ENCODE results near the gene SLN.

Gene SLN

DNA sequence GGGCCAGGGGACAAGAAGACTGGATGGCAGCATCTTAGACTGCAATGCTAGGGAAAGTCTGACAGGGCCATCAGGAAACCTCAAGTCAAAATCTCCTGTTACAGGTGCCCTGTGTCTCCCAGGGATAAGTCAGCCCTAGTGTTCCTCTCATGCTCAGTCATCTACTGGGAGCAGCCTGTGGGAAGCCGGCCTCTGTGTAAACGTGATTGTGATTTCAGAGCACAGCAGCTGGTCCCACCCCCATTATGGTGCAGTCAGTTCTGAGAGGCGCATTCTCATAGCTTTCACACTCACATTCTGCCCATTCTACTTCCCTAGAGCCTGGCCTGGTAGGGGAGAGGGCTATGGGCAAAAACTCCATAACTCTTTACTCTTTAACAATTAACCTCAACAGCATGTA lies 7.2 kb upstream of the SLN start:
- DNase-seq = no peak

DNA sequence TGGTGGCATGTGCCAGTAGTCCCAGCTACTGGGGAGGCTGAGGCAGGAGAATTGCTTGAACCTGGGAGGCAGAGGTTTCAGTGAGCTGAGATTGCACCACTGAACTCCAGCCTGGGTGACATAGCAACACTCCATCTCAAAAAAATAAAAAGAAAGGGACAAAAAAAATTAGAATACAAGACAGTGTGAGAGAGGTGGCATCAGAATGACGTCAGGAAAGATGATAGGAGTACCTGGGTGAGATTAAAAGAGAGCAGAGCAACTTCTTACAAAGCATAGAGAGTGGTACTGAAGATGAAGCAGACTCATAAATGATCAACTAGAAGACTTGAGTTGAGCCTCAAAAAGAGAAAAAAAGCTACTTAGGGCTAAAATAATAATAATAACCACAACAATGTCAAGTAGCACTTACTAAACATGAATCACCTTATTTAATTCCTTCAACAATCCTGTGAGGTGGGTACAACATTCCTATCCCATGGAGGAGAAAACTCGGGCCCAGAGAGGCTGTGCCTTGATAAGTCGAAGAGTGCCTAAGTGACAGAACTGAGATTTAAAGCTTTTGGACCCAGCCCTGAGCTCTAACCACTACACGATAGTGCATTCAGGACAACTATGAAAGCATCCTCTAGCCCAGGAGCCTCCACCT lies 5.2 kb upstream of the SLN start:
- DNase-seq = no peak

DNA sequence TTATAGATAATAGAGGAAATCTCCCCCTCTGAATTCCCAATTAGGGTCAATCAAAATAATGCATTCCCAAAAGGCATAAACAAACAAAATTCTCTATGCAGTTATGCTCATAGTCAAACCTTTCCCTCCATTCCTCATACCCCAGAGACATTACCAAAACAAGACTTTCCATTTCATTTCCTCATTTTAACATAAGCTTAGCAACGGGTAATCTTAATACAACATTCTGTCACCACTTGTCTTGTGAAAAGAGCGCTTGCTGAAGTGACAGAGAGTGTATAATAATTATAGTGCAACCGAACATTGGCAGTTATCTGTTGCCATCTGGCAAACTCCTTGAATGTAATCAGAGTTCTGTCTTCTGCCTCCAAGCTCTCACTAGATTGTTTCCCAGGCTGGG lies 1.2 kb upstream of the SLN start:
- no peak for DNase-seq

DNA sequence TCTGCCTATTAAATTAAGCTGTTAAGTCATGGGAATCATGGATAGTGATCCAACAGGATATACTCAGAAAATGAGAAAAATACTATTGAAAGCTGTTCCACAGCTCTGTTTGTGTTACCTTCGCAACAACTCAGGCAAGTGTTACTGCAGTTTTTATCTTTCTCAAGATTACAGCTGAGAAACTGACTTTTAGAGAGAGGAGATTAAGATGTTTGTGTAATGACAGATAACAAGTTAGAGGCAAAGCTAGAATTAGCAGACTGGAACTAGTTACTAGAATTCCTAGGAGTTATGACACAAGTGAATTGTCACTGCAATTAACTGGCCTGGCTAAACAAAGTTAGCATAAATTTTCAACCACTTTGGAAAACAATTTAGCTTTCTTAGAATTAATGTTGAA lies 1.6 kb downstream of the SLN start:
- DNase-seq = no peak

DNA sequence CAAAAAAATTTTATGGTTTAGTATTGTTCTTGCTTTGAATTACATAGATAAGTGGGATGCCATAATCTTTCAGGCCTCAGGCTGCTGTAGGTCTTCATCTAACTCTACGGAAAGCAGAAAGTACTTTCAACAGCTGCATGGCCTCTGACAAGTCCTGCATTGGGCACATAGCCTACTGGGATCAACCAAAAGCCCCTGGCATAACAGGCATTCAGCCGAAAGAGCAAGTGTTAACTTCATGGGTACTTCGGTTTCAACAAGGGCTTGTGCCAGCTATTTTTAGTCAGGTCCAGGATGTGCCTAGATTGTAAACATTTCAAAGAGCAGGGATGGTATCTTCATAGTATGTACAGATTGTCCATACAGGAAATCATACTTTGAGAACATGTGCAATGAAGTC lies 3.1 kb downstream of the SLN start:
- no peak for DNase-seq

DNA sequence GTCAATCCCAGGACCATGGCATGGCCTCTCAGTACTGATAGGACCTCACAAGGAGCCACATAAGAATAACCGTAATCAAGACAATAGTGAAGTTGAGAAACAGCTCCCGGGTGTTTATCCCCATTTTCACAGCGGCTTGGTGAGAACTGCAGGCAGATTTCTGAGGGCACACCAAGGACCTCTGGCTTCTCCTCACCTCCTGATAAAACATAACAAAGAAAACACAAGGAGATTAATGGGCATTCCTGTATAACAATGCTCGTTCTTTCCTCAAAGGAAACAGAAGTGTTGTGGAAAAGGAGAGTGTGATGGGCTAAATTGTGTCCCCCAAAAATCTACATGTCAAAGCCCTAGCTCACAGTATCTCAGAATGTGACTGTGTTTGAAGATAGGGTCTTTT lies 4.0 kb downstream of the SLN start:
- no peak for DNase-seq

DNA sequence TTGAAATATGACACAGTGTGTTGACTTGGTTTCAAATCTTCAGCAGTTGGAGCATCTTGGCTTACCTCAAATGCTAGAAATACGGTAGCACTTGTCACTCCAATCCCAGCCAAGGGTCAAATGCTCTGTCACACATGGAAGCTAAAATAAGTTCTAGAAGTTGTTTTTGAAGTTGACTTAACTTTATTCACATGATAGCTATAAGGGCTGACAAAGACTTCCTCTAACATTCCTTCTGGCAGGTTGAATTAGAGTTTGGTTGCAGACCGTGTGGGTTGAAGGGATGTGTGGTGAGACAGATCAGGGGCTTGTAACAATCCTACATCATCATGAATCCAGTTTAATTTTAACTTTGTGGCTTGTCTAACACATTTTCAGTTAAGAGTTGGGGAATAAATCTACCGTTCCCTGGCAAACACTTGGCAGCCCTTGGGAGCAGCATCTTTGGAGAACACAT lies 4.6 kb downstream of the SLN start:
- no peak for DNase-seq

DNA sequence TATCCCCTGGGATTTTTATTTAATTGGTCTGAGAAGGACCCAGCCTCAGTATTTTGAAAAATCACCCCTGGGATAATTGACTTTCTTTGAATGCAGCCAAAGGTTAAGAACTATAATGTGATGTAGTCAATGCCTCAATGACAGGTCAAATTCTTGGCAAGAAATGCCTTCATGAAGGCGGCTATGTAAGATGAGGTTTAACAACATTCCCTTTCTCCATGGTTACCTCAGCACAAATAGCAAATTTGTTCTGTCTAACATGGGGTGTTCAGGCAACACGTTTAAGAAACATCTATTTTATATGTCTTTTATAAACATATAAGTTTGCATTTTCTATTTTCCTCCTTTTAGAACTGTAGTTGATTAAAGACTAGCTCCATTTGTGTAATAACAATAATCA lies 5.3 kb downstream of the SLN start:
- DNase-seq = no peak

DNA sequence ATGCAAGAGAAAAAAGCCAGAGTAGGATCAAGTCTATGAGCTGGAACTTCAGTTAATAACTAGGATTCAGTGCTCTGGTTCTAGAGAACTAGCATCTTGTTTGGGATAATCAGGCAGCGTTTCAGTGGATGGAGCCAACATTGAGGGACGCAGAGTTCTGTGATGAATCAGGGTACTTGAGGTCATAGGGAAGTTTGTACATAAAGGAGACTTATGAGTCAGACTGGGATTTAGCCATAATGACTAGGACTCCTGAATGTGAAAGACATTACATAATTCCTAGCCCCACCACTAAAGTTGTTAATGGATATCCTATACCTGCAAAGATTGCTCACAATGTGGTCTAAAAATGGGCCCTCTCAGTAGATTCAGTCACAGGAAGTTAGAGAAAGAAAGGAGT lies 6.8 kb downstream of the SLN start:
- peak; percentile 84 for DNase-seq

DNA sequence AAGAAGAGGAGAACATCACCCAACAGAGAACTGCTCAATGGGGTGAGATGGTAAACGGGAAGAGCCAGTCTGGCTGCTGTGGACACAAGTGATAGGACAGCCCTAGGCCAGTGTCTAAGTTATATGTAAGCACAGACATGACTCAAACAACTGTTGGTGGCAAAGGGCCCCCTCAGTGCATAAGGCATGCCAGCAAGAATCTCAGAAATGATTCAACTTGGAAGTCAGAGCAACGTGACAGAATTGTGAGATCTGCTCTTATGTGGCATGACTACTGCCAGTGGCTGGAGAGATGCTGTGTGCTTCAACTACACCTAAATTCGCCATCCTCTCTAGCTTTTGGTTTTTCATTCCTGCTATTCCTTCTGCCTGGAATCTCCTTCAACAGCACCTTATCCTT lies 7.4 kb downstream of the SLN start:
- DNase-seq = peak; percentile 75

DNA sequence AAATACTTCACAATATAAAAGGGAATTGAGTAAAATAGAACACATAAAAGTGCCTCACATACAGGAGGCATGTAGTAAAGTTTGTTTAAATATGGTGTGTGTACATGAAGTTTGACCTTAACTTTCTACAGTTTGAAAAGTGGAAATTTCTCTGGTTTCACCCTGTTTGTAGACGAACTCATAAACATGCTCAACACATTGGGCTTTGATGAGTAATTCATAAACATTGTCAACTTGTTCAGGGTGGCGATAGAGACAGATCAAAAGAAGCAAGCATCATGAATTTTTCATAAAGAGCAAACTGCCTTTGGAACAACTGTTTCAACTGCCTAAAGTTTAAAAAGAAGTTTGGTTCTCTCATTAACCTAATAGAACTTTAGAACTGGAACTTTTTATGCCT lies 9.1 kb downstream of the SLN start:
- peak; percentile 12 for DNase-seq

DNA sequence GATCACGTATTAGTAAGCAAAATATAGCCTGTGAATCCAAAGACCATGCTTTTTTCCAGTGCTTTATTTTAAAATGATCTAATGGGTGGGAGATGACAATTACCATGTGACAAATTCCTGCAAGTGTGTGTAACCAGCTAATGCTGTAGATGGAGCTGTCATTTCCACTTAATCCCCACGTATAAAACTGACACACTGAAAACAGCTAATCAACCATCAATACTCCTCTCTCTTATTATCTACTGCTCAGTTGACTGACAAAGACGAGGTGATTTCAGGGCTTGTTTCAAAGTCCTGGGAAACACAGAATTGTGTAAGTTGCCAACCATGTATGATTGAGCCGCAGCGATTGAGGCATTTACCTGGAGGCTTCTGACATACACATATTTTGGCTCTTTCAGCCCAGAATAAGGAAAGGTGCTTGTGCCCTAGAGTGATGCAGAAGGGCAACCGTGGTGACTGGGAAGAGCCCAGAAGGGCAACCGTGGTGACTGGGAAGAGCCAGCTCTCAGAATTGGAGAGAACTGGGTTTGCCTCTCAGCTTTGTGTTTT lies 9.7 kb downstream of the SLN start:
- DNase-seq = no peak

DNA sequence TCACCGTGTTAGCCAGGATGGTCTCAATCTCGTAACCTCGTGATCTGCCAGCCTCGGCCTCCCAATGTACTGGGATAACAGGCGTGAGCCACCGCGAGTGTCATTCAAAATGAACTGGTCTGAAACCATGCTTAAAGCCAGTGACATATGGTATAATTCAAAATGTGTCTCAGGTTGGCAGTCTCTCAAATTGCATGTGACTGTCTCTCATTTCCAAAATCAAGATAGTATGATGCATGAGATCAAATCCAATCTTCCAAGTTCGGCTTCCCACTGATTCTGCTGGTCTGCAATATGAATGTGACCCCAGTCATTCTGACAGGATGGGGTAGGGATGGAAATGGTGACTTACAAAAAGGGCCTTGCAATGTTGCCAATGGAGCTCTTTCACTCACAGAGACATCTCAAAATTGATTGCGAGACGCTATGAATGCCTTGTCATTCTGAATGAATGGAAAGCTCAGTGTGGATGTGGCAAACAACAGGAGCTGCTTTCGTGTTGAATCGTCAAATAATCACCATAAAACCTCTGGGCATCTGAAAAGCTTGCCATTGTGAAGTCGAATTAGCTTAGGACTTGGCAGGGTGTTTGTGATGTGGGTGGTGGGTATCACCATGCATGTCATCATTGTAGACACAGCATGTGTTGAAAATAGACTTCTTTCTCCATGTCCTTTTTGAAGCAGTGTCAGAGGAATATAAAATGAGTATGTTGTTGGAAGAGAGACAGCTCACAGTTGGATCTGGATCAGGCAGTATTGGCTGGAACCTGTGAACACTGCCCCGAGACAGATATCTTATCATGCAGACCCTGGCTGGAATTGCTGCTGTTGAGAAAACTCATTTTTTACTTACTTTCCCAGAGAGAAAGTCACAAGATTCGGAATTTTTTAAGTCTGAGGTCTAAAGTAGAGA lies 12.2 kb downstream of the SLN start:
- no peak for DNase-seq

DNA sequence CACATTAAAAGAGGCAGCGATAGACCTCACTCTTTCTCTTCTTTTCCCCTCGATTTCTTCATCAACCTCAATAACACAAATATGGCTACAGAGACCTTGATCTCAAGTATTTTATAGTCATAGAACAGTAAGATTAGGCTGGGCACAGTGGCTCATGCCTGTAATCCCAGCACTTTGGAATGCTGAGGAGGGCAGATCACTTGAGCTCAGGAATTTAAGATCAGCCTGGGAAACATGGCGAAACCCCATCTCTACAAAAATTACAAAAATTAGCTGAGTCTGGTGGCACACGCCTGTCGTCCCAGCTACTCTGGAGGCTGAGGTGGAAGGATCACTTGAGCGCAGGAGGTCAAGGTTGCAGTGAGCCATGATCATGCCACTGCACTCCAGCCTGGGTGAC lies 14.6 kb downstream of the SLN start:
- no peak for DNase-seq

DNA sequence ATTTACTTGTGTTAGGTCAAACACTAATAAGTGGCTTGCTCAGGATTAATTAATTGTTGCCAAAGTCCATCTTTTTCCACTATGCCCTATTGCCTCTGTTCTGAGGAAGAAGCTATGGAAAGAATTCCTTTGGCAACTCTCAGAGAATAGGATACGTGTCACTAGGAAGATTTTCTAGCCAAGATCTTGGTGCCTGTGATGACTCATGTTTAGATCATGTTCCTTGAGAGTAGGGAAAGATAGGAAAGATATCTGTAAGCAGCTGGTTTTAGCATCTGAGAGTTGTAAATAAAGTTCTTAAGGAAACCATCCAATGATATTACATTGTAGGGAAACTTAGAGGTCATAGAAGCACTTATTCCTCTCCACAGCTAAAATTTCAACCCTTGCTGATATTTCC lies 15.7 kb downstream of the SLN start:
- DNase-seq = peak; percentile 94

DNA sequence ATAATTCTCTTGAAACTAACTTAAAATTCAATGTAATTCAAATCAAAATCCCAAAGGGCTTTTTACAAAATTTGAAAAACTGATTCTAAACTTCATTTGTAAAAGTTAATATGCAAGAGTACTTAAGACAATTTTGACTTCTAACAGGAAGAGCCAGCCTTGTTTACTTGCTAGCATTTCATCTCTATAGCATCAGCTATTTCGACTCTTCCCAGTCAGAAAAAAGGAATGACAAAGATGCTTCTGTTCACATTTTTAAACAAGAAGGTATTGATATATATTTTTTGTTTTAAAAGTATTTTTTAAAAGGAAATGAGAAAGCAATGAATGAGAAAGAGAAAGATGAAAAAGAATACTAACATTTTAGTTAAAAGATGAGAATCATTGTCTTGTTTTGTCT lies 16.4 kb downstream of the SLN start:
- peak; percentile 53 for DNase-seq

DNA sequence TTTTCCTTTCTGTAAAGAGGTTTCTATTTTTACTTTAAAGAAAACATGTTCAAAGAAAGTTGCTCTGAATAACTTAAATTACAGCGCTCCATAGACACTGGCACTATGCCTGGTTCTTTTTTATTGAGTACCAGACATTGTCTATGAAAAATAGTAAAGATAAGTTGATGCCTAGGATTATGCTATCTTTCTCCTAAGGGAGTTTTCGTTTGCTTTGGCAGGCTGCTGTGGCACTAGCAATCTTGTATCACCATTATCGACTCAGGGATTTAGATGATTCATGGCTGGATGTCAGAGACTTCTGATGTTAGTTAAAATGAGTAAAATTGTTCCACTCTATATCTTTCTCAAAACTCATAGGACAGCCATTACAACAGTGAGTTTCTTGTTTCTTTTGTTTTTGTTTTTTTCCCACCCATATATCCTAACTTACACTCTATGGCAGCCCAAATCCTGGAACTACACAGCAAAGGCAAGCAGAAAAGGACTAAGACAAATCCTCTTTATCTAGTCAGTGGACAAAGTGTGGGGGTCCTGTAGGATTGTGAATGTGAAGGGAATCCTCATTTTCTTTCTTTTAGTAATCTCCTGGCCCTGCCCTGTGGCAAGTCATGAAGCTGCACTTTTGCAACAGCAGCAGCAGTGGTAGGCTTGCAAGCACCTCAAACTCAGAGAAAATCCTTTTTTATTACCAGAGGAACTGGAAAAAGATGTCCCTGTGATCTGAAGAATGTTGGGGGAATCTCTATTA lies 20.7 kb downstream of the SLN start:
- peak; percentile 25 for DNase-seq

DNA sequence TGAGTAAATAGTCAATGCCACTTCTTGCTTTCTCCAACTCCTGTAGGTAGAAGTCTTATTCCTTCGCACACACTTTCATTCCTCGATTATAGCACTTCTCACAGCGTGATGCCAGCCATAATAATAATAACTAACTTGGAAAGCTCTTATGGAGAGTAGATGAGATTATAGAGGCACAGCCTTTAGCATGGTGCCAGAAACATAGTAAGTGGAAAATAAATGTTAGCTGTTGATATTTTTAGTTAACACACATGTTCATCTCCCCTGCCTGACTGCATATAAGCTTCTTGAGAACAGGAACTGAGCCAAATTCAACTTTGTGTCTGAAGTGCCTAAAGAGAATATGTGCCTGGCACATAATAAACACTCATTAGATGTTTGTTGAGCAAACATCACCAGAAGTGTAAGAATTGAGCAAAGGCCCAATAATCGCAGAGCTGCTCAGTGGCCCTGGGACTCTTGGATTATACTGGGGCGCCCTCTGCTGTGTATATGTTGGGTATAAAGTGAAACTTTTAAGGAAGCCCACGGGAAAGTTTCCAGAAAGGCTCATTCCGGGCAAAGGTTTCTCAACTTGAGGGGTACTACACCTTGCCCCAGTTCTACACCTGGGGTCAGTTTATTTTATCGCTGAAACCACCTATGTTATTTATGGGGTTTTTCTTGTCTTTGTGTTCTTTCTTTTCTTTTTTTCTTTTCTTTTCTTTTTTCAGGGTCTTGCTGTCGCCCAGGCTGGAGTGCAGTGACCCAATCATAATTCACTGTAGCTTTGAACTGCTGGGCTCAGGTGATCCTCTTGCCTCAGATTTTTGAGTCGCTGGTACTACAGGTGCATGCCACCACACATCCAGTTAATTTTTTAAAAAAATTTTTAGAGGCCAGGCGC lies 22.3 kb downstream of the SLN start:
- peak; percentile 66 for DNase-seq

DNA sequence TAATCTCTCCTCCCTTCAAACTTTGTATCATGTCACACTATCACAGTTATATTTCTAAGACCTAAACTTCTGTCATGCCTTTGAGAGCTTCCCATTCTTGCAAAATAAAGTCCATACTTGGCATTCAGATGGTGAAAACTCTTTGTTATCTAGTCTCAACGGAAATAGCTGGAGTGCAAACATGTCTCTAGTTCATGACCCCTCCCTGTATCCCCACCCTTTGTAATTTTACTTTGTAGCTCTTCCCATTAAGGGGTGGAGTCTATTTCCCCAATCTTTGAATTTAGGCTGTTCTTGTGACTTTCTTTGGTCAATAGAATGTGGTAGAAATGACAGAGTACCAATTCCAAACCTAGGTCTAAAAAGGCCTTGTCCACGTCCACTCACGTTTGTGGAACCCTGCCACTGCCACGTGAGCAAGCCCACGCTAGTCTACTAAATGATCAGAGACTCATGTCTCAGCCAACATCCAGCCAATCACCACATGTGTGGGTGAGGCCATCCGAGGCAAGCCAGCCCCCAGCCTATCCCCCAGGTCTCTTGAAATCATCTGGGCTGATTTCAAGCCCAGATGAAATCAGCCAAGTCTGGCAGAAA lies 23.4 kb downstream of the SLN start:
- no peak for DNase-seq

DNA sequence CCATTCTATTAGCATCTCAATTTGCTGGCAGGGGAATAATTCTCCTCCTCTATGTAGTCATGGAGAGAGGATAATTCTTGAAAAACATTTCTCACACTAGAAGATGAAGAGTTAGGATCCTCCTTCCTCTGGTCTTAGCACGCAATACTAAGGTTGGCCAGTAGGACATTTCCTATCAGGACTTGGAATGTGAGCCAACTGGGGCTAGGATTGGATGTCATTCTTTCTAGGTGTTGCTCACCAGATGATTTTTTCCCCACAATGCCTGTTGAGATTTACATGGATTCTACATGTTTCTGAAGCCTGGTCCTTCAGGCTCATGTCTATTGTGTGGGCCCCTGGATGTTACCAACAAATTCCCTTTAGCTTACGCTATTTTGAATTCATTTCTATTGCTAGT lies 28.0 kb downstream of the SLN start:
- DNase-seq = no peak

DNA sequence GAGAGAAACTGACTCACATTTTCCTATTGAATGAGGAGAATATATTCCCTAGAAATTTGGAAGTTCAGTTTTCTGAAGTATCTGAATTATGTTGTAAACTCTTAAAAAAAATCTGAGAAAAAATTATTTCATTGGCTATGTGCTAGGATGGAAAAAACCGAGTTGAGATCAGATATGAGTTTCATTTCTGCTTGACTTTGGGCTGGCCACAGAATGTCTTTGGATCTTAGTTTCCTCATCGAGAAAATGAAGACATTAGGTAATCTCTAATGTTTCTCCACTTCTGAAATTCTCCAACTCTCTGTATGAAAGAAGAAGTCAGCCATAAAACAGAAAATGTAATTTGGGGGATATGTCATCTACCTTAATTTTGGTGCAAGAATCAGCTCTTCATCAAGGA lies 28.8 kb downstream of the SLN start:
- no peak for DNase-seq

DNA sequence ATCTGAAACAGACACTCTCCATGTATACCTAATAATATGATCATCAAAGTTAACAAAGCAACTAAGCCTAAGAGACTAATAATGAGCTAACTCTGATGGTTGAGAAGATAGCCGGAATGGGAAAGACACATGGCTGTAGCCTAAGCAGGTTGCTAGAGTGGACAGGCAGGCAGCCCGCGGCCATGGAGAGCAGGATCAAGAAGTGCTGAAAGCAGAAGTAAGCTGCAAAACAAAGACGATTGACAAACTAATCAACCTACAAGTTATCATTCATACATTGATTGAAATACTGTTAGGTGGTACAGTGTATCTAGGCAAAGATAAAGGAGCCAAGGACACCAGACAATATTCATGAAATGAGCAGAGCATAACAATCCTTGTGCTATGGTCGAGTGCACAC lies 29.3 kb downstream of the SLN start:
- no peak for DNase-seq
